GM18502 (cell line): ENCODE measurements around the gene HTT.
"Not testable (repeated sequence)": the region's sequence is repeated elsewhere in the genome, so short reads cannot be mapped to it uniquely, and the experiment has no call there.

Experiments used
- ATAC-seq: cut with Tn5 transposase; IDR thresholded peaks from one replicate; pipeline ENCODE4 v1.9.1; 2021; ENCODE audit warnings: mild to moderate bottlenecking; ENCODE audit not compliant: unreplicated experiment, poor library complexity

Gene HTT

DNA sequence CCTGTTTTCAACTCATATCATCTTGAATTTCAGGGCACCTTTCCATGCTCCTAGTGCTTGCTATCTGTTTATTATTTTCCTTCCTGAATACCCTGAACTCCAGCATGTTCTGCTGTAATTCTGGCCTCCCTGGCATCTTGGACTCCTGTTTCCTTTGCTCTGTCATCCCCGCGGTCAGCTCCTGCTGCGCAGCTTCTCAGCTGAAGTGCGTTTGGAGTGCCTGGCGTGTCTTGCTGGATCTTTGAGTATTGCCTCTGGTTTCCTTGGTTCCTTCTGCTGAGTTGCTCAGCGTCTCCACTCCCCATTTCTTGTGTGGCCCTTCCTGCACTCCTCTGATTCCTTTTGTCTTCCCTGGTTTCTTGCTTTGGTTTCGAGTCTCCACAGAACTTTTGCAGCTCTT is 84.4 kb downstream of the HTT start:
- no peak for ATAC-seq

DNA sequence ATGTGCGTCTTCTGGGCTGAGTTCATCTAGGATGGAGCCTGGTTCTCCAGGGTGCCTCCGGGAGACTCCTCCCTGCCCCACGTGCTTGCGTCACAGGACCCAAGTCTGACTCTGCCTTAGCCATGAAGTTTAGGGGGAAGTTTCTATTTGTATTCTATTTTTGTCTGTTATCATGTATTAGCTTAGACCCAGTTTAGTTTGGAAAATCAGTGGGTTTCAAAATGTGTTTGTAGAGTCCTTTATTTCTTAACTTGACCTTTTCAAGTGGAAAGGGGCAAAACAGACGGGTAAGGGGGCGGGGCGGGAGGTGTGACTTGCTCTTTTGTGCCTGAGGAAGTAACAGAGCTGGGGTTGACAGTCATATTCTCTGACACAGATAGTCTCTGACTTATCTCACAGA is 86.0 kb downstream of the HTT start:
- no peak for ATAC-seq

DNA sequence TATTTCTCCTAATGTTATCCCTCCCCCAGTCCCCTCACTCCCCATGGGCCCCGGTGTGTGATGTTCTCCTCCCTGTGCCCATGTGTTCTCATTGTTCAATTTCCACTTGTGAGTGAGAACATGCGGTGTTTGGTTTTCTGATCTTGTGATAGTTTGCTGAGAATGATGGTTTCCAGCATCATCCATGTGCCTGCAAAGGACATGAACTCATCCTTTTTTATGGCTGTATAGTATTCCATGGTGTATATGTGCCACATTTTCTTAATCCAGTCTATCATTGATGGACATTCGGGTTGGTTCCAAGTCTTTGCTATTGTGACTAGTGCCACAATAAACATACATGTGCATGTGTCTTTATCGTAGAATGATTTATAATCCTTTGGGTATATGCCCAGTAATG is 86.6 kb downstream of the HTT start:
- not testable (repeated sequence) for ATAC-seq

DNA sequence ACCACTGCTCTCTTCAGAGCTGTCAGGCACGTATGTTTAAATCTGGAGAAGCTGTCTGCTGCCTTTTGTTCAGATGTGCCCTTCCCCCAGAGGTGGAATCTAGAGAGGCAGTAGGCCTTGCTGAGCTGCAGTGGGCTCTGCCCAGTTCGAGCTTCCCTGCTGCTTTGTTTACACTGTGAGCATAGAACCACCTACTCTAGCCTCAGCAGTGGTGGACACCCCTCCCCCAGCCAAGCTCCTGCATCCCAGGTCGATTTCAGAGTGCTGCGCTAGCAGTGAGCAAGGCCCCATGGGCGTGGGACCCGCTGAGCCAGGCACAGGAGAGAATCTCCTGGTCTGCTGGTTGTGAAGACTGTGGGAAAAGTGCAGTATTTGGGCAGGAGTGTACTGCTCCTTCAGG is 92.0 kb downstream of the HTT start:
- ATAC-seq: not testable (repeated sequence)

DNA sequence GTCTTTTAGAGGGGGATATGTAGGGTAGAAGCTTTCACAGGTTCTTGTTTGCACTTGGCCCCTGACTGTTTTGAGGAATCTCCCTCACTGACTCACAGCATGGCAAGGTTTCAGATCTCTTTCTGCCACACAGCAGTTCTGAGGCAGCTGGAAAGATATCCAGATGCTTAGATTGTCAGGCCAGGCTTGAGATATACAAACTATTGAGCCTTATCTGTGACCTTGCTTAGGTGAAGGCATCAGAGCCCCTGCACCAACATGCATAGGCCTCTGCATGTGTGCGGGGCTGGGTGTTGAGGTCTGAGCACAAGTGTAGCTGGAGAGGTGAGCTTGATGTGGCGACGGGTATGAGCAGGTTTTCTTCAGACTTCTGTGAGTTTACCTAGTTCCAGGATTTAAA is 93.5 kb downstream of the HTT start:
- ATAC-seq: no peak

DNA sequence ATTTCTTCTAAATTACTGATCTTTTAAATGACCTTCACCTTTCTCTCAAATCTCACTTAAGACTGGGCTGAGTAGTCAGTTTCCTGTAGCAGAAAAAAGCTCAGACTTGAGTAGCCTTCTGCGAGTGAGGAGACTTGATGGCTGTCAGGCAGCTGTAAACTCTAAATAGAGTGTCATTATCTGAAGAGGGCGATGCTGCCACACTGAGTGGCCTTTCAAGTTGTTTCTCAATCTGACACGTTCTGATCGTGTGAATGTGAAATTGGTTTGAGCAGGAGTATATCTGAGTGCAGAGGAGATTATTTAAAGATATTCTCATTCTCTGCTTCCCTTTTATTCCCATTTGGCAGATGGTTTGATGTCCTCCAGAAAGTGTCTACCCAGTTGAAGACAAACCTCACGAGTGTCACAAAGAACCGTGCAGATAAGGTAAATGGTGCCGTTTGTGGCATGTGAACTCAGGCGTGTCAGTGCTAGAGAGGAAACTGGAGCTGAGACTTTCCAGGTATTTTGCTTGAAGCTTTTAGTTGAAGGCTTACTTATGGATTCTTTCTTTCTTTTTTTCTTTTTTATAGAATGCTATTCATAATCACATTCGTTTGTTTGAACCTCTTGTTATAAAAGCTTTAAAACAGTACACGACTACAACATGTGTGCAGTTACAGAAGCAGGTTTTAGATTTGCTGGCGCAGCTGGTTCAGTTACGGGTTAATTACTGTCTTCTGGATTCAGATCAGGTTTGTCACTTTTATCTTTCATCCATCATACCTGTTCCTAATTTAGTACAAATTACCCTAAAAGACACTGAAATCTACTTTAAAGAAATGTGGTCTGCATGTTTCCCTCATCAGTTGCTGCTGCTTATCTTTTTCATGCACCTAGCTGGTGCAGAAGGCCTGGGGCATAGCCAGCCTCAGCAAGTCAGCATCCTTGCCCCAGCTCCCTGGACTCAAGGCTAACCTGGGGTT is 100.2 kb downstream of the HTT start:
- ATAC-seq: no peak

DNA sequence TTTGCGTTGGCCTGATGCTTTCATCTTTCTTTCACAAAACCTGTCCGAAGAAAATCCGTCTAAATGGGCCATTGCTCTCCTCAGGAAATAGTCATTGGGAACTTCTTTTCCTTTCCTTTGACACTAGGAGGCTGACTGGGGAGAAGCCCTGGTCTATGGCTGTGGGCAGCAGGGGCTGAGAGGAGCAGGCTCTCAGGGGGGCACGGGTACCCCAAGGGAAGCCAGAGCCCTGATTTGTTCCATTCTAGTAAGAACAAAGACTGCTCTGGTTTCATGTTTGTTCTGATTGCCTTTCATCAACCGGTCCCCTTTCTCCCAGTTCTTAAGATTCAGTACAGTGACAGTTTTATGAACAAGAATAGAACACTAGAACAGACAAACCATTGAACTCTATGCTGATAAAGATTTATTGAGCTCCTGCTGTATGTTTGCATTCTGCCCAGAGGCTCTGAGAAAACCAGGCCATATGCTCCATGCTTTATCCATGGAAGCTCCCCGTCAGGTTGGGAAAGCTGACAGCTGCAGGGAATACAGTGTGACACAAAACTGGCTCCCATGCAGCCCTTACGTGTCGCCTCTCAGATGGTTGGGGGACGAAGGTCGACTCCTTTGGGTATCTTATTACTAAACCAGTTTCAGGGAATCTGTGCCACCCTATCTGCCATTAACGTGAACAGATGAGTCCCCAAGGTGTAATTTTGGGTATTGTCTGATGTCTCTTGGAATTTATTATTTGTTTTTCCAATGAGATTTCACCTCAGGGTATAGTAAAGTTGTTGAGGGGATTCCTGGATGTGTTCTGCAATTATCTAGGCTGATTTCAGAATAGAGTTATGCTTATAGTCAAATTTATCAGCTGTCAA is 102.1 kb downstream of the HTT start:
- no peak for ATAC-seq

DNA sequence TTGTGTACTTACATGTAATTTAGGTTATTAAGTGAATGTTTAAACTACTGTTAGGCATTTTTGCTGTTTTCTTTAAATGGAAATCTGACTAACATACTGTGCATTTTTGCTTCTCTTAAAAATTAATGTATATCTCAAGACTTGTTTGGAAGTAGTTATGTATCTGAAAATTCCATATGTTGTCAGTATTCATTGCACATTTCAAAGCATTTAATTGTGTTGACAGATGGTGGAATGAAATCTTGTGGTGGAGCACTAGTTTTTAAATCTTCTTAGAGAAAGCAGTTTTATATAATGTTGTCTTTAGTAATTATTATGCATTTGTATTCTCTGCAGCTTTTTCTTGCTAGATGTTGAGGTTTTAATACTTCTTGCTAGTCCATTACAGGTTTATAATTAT is 102.9 kb downstream of the HTT start:
- ATAC-seq: no peak

DNA sequence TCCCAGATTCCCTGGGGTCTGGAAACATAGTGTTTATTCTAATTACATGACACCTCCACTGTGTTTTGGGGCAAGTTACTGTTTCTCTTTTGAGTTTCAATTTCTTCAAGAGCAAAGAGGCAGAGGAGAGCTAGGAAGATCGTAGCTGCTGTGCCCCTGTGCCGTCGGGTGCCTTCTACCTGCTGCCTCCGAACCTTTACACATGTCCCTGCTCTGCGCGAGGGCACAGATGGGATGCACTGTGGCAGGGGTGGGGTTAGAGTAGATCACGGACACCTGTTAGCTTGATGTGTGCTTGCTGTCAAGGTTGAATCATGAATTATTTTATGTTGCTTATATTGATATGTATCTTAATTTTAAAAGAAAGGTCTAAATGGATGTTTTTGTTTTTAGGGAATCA is 103.4 kb downstream of the HTT start:
- ATAC-seq: no peak

DNA sequence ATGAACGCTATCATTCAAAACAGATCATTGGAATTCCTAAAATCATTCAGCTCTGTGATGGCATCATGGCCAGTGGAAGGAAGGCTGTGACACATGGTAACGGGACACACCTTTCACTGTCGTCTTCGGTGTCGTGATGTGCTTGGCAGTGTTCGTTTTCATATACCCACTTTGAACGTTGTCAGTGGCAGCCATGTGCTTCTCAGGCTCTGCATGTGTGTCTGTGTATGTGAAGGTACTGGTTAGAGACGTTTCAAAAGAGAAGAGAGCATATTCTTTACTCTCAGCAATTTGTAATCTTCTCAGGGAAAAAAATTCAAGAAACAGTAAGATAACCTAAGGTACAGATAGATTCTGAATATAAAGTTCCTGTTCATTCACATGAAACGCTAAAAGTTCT is 103.9 kb downstream of the HTT start:
- ATAC-seq: no peak

DNA sequence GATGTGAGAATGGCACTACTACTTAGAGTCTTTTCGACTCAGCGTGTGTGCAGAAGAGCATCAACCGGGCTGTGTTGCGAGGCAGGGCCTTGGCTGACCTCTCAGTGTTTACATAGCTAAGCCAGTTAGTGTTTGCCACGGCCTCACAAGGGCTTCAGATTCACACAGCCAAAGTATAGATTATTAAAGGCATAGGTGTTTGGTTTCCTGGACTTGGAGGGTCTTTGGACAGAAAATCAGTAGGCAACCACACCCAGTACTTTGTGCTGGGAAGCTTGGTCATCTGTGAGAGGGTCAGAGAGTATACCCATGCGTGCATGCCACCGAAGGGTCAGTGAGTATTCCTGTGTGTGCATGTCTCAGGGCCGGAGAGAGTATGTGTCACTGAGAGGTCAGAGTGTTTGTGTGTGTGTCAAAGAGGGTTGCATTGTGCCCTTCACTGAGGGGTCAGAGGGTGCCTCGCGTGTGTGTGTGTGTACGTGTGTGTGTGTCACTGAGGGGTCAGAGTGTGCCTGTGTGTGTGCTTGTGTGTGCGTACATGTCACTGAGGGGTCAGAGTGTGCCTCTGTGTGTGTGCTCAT is 104.7 kb downstream of the HTT start:
- no peak for ATAC-seq

DNA sequence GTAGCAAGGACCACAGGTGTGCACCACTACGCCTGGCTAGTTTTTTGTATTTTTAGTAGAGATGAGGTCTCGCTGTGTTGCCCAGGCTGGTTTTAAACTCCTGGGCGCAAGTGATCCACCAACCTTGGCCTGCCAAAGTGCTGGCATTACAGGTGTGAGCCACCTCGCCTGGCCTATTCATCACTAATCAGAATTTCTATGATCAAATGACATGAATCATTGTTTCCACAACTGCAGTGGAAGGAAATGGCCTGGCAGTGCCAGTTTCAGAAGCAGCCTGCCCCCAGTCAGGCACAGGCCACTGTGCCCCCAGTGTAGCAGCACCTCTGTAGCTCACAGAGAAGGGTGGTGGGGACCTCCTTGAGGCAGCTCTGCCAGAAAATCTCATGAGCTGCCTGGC is 108.5 kb downstream of the HTT start:
- ATAC-seq: no peak

DNA sequence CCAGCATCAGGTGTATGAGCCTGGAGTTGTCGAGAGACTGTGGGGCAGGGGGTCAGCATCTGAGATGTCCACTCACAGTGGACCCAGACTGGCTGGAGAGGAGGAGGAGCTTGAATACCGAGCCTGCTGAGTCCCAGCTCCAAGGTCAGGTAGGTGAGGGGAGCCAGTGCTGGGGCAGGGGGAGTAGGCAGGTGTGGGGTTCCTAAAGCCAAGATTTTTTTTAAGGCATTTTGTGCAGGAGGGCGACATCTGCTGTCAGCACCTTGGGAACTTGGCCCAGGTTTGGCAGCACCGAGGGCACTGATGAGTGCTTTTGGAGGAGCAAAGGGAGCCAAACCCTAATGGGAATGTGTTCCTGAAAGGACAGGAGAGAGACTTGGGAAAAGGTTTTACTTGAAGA is 110.2 kb downstream of the HTT start:
- no peak for ATAC-seq

DNA sequence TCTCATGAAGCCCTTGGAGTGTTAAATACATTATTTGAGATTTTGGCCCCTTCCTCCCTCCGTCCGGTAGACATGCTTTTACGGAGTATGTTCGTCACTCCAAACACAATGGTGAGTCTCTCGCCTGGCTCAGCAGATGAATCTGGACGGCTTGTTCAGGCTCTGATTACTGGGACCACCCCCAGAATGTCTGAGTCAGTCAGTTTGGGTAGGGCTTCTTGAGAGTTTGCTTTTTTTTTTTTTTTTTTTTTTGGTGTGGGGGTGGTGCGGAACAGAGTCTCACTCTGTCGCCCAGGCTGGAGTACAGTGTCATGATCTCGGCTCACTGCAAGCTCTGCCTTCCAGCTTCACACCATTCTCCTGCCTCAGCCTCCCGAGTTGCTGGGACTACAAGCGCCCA is 112.1 kb downstream of the HTT start:
- ATAC-seq: no peak

DNA sequence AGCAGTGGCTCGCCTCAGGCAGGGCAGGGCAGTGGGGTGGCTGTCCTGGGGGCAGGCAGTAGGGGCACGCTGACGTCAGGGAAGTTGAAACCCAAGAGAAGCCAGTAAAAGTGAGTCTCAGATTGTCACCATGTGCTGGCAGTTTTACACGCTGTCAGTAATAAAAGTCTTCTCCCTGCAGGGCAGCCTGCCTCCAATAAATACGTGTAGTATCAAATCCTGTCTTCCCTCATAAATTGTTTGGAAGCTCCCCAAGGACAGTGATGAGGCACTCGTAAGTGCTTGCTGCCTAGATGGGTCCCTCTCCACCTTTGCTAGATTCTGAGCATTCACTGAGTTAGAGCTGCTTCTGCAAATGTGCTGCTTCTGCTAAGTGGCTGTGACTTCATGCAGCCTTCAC is 113.6 kb downstream of the HTT start:
- no peak for ATAC-seq

DNA sequence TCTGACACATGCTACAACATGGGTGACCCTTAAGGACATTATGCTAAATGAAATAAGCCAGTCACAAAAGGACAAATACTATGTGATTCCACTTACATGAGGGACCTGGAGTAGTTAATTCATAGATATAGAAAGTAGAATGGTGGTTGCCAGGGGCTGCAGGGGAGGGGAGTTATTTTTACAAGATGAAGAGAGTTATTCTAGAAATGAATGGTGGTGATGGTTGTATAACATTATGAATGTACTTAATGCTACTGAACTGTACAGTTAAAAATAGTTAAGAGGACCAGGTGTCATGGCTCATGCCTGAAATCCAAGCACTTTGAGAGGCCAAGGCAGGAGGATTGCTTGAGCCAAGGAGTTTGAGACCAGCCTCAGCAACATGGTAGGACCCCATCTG is 115.0 kb downstream of the HTT start:
- no peak for ATAC-seq

DNA sequence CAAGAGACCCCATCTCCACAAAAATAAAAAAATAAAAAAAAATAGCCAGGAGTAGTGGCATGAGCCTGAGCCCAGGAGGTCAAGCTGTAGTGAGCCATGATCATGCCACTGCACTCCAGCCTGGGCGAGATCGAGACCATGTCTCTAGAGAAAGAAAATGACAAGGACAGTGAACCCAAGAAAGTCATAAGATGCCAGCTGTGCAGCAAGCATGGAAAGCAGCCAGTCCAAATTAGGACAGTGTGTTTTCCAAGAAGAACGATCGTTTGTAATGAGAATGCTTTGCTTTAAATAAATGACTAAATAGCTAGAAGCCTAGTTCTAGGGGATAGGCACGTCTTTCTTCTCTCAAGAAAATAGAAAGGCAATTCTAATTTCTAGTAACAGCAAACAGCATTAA is 116.1 kb downstream of the HTT start:
- ATAC-seq: no peak

DNA sequence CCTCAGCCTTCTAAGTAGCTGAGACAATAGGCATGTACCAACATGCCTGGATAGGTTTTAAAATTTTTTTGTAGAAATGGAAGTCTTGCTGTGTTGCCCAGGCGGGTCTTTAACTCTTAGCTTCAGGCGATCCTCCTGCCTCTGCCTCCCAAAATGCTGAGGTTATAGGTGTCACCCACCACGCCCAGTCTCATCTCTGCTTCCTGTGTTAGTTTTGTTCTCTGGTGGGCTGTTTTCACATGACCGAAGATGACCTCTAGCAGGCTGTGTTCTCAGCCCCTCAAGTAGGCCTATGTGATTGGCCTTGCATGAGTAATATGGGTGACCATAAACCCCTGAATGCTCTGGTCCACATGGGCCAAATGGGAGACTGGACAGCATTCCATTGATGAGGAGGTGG is 117.7 kb downstream of the HTT start:
- no peak for ATAC-seq

DNA sequence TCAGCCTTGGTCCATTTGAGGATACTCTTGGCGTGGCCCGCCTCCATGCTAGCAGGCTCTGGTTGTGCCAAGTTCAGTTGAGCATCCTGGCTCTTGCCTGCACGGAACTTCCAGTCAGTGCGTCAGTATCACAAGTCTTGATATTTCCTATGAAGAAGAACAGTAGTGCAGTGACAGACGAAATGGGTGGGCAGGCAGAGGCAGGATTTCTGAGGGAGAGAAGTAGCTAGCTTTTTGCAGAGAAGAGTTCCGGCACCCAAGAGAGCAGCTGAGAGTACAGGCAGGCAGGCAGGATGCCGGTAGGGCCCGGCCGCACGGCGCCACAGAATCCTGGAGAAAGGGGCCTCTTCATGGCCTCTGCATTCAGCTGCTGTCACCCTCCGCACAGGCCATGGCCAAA is 118.3 kb downstream of the HTT start:
- no peak for ATAC-seq

DNA sequence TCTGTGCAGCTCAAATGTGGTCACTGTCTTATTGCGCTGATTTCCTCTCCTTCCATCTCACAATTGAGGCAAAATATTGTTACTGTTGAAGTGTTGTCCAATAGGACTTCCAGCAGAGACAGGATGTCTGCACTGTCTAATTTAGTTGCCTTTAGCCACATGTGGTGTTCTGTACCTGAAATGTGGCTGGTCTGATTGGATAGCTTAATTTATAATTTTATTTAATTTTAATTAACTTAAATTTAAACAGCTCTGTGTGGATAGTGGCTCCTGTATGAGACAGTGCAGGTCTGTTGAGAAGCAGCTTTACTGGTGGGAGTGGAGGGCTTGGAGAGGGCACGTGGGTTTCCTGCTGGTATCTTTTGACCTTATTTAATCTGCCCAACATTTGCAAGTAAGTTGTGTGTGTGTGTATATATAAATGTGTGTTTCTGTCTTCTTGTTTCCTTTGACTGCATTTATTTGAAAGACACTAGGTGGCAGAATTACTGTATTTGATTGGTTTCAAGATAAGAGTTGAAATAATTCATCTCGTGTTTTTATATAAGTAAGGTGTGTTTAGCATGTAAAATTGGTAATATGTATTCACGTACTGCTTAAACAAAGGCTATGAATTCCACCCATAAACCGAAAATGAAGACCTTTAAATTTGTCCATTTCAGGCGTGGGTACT is 119.2 kb downstream of the HTT start:
- no peak for ATAC-seq
